ENCODE results near the gene GTF3A.

DNA sequence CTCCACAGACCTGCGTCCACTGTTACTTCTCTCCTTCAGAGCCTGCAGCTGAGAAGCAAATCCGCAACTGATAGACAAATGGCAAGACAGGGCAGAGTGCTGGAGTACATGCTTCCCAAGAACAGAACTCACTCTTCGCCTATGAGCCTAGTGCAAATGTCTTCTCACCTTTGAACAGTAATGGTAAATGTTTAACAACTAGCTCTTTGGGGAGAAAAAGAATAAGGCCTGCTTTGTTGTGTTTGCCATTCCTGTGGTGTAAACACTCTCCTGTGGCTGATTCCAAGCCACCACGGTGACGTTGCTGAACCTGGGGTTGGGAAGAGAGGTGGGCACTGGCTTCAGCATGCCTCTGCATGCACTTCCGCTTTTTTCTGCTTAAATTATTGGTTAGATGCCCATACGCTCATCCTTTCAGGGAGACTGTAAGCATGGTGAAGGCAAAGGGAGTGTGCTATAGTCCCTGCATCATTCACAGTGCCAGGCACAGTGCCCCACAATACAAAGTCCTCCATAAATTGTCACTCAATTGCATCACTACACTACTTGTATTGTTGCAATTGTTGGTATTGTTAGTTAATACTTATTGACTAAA, 28.1 kb upstream of the GTF3A start:
- no peak for TF ChIP-seq POLR2AphosphoS5 (IDR thresholded peaks at IDR 0.05; ENCODE audit: low read depth, low read length)
- TF ChIP-seq TAF1 (IDR thresholded peaks at IDR 0.05; ENCODE audit: borderline replicate concordance, insufficient read depth, low read length): no peak
- no peak for TF ChIP-seq SIN3A (IDR thresholded peaks at IDR 0.05; ENCODE audit: borderline replicate concordance, insufficient read depth, low read length)
- TF ChIP-seq, protein P1, sequence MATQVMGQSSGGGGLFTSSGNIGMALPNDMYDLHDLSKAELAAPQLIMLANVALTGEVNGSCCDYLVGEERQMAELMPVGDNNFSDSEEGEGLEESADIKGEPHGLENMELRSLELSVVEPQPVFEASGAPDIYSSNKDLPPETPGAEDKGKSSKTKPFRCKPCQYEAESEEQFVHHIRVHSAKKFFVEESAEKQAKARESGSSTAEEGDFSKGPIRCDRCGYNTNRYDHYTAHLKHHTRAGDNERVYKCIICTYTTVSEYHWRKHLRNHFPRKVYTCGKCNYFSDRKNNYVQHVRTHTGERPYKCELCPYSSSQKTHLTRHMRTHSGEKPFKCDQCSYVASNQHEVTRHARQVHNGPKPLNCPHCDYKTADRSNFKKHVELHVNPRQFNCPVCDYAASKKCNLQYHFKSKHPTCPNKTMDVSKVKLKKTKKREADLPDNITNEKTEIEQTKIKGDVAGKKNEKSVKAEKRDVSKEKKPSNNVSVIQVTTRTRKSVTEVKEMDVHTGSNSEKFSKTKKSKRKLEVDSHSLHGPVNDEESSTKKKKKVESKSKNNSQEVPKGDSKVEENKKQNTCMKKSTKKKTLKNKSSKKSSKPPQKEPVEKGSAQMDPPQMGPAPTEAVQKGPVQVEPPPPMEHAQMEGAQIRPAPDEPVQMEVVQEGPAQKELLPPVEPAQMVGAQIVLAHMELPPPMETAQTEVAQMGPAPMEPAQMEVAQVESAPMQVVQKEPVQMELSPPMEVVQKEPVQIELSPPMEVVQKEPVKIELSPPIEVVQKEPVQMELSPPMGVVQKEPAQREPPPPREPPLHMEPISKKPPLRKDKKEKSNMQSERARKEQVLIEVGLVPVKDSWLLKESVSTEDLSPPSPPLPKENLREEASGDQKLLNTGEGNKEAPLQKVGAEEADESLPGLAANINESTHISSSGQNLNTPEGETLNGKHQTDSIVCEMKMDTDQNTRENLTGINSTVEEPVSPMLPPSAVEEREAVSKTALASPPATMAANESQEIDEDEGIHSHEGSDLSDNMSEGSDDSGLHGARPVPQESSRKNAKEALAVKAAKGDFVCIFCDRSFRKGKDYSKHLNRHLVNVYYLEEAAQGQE (IDR thresholded peaks at IDR 0.05; ENCODE audit: insufficient read depth in 1 of 2, low read depth in 2 of 2, low read length in 2 of 2): no peak
- TF ChIP-seq FOXP2 (optimal IDR thresholded peaks at IDR 0.05; ENCODE audit: borderline replicate concordance, extremely low read depth, extremely low read length, insufficient read depth): no peak
